NB4 (cell line): ENCODE results near the gene GALNT10.

ENCODE experiments used
- MAX ChIP-seq: IDR thresholded peaks from 2 replicates; pipeline ENCODE4 v1.6.1; 2011; ENCODE audit warnings: low read depth, low read length
- MYC ChIP-seq: IDR thresholded peaks from 2 replicates; pipeline ENCODE4 v1.6.1; 2011; ENCODE audit warnings: low read depth, low read length
- POLR2A ChIP-seq: IDR thresholded peaks from 2 replicates; pipeline ENCODE4 v1.6.1; 2011; ENCODE audit warnings: mild to moderate bottlenecking; ENCODE audit not compliant: insufficient read length; ENCODE audit errors: extremely low read depth

DNA sequence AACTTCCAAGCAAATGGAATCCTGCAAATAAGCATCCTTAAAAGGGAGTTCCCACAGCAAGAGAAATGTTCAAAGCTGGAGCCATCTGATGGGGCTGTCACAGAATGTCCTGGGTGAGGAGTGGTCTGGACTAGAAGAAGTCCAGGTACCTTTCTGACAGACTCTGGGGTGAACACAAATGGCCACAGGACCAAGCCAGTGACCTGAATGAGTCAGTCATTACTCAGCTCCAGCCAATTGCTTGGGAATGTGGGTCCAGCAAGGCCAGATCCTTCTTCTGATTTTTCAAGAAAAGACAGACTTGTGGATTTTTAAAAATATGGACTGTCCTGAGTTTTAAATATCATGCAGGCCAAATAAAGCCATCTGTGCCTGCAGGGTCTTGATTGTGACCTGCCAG lies 30.1 kb downstream of the GALNT10 start:
- TF ChIP-seq MAX (no peak), POLR2A (no peak), MYC (no peak)
